Loucy (cell line): ENCODE data around the gene TMEM108.

Experiments
- EZH2phosphoT487 ChIP-seq: fragments of 200-600 bp; IDR thresholded peaks from 2 replicates; pipeline ENCODE4 v1.6.1; 2018; ENCODE audit warnings: antibody characterized with exemption, mild to moderate bottlenecking, moderate library complexity, borderline replicate concordance
- TF ChIP-seq, protein P1 (sequence below): fragments of 200-600 bp; sonication (generic); conservative IDR thresholded peaks from 2 replicates; pipeline ENCODE4 v1.5.1; 2014; ENCODE audit warnings: mild to moderate bottlenecking, antibody characterized with exemption, low read length

- TF ChIP-seq, protein P1, sequence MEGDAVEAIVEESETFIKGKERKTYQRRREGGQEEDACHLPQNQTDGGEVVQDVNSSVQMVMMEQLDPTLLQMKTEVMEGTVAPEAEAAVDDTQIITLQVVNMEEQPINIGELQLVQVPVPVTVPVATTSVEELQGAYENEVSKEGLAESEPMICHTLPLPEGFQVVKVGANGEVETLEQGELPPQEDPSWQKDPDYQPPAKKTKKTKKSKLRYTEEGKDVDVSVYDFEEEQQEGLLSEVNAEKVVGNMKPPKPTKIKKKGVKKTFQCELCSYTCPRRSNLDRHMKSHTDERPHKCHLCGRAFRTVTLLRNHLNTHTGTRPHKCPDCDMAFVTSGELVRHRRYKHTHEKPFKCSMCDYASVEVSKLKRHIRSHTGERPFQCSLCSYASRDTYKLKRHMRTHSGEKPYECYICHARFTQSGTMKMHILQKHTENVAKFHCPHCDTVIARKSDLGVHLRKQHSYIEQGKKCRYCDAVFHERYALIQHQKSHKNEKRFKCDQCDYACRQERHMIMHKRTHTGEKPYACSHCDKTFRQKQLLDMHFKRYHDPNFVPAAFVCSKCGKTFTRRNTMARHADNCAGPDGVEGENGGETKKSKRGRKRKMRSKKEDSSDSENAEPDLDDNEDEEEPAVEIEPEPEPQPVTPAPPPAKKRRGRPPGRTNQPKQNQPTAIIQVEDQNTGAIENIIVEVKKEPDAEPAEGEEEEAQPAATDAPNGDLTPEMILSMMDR = no peak
- TF ChIP-seq EZH2phosphoT487 = no peak
Measured at GRCh38 chr3:133236901-133237300, 198.7 kb downstream of the TMEM108 start.
